HG03039 (cell line): ENCODE data around the gene GATA6.
"Not testable (repeated sequence)": the region's sequence is repeated elsewhere in the genome, so short reads cannot be mapped to it uniquely, and the experiment has no call there.

Source experiments
- ATAC-seq: cut with Tn5 transposase; IDR thresholded peaks from one replicate; pipeline ENCODE4 v1.9.1; 2021; ENCODE audit warnings: mild to moderate bottlenecking, moderate library complexity; ENCODE audit not compliant: unreplicated experiment

The GATA6 gene

GRCh38 chr18:22180722-22181121 is 11.3 kb downstream of the GATA6 start:
- ATAC-seq = no peak

GRCh38 chr18:22182884-22183697 is 13.7 kb downstream of the GATA6 start:
- ATAC-seq = no peak

GRCh38 chr18:22183698-22184170 is 14.3 kb downstream of the GATA6 start:
- no peak for ATAC-seq

- not testable (repeated sequence) for ATAC-seq
Observed at GRCh38 chr18:22184573-22184972, 15.2 kb downstream of the GATA6 start.

- no peak for ATAC-seq
Observed at GRCh38 chr18:22185273-22185672, 15.9 kb downstream of the GATA6 start.

GRCh38 chr18:22185771-22186386 is 16.5 kb downstream of the GATA6 start:
- no peak for ATAC-seq

- no peak for ATAC-seq
Observed at GRCh38 chr18:22186484-22186971, 17.1 kb downstream of the GATA6 start.

- ATAC-seq = no peak
Observed at GRCh38 chr18:22188559-22189267, 19.3 kb downstream of the GATA6 start.

GRCh38 chr18:22189449-22190166 is 20.2 kb downstream of the GATA6 start:
- no peak for ATAC-seq

- ATAC-seq = no peak
Observed at GRCh38 chr18:22191346-22191695, 21.9 kb downstream of the GATA6 start.

- no peak for ATAC-seq
Observed at GRCh38 chr18:22191923-22192322, 22.5 kb downstream of the GATA6 start.

- no peak for ATAC-seq
Observed at GRCh38 chr18:22193466-22193865, 24.1 kb downstream of the GATA6 start.

- ATAC-seq = no peak
Observed at GRCh38 chr18:22194151-22194598, 24.8 kb downstream of the GATA6 start.

- no peak for ATAC-seq
Observed at GRCh38 chr18:22195052-22195451, 25.7 kb downstream of the GATA6 start.

GRCh38 chr18:22196943-22197342 is 27.6 kb downstream of the GATA6 start:
- ATAC-seq = not testable (repeated sequence)

- ATAC-seq = no peak
Observed at GRCh38 chr18:22197668-22198067, 28.3 kb downstream of the GATA6 start.

- ATAC-seq = no peak
Observed at GRCh38 chr18:22198163-22198562, 28.8 kb downstream of the GATA6 start.

- ATAC-seq = no peak
Observed at GRCh38 chr18:22199005-22199404, 29.6 kb downstream of the GATA6 start.

- no peak for ATAC-seq
Observed at GRCh38 chr18:22200611-22201225, 31.3 kb downstream of the GATA6 start.

GRCh38 chr18:22203035-22203434 is 33.6 kb downstream of the GATA6 start:
- no peak for ATAC-seq
